GM19468 (cell line): ENCODE results near the gene ARHGAP24.

ENCODE experiments used
- ATAC-seq: cut with Tn5 transposase; IDR thresholded peaks from one replicate; pipeline ENCODE4 v1.9.1; 2021; ENCODE audit warnings: mild to moderate bottlenecking, moderate library complexity, moderate number of reproducible peaks; ENCODE audit not compliant: unreplicated experiment; ENCODE audit errors: extremely low read depth

The ARHGAP24 gene

GRCh38 chr4:85761803-85762528 lies 287.0 kb downstream of the ARHGAP24 start:
- ATAC-seq = no peak

- ATAC-seq = no peak
Measured at GRCh38 chr4:85762529-85762871, 287.6 kb downstream of the ARHGAP24 start.

- ATAC-seq = no peak
Measured at GRCh38 chr4:85763202-85763601, 288.3 kb downstream of the ARHGAP24 start.

GRCh38 chr4:85767649-85768048 lies 292.7 kb downstream of the ARHGAP24 start:
- no peak for ATAC-seq

GRCh38 chr4:85769009-85769408 lies 294.1 kb downstream of the ARHGAP24 start:
- no peak for ATAC-seq

- no peak for ATAC-seq
Measured at GRCh38 chr4:85772470-85772869, 297.5 kb downstream of the ARHGAP24 start.

- no peak for ATAC-seq
Measured at GRCh38 chr4:85773372-85773771, 298.4 kb downstream of the ARHGAP24 start.

GRCh38 chr4:85774000-85774399 lies 299.1 kb downstream of the ARHGAP24 start:
- ATAC-seq = no peak

- no peak for ATAC-seq
Measured at GRCh38 chr4:85774489-85774888, 299.5 kb downstream of the ARHGAP24 start.

- no peak for ATAC-seq
Measured at GRCh38 chr4:85776096-85776495, 301.1 kb downstream of the ARHGAP24 start.

- ATAC-seq = no peak
Measured at GRCh38 chr4:85776579-85776978, 301.6 kb downstream of the ARHGAP24 start.

GRCh38 chr4:85777908-85778631 lies 303.1 kb downstream of the ARHGAP24 start:
- ATAC-seq = peak; percentile 74

GRCh38 chr4:85778632-85779131 lies 303.7 kb downstream of the ARHGAP24 start:
- ATAC-seq = peak; percentile 53

- ATAC-seq = no peak
Measured at GRCh38 chr4:85779165-85779564, 304.2 kb downstream of the ARHGAP24 start.

GRCh38 chr4:85780664-85781063 lies 305.7 kb downstream of the ARHGAP24 start:
- ATAC-seq = no peak

GRCh38 chr4:85783483-85783882 lies 308.5 kb downstream of the ARHGAP24 start:
- no peak for ATAC-seq

GRCh38 chr4:85783900-85784299 lies 308.9 kb downstream of the ARHGAP24 start:
- no peak for ATAC-seq

GRCh38 chr4:85784348-85784747 lies 309.4 kb downstream of the ARHGAP24 start:
- ATAC-seq = no peak

- ATAC-seq = no peak
Measured at GRCh38 chr4:85784947-85785346, 310.0 kb downstream of the ARHGAP24 start.

GRCh38 chr4:85787133-85787532 lies 312.2 kb downstream of the ARHGAP24 start:
- ATAC-seq = no peak

- ATAC-seq = no peak
Measured at GRCh38 chr4:85788604-85789003, 313.7 kb downstream of the ARHGAP24 start.

- ATAC-seq = no peak
Measured at GRCh38 chr4:85789241-85789640, 314.3 kb downstream of the ARHGAP24 start.
